Measurements from ENCODE around the gene CFAP91.

Gene CFAP91

GRCh38 chr3:119702530-119703527 lies at the start of gene CFAP91:
Gene CFAP91 (plus strand): TSS chr3:119703022. CDS start chr3:119703099, 77 bp downstream.
- DNase-seq (ENCODE audit: low spot score) = peak; percentile 98

- DNase-seq (ENCODE audit: low spot score) = no peak
Measured at GRCh38 chr3:119653876-119654275, 48.9 kb upstream of the CFAP91 start.

- no peak for DNase-seq (ENCODE audit: low spot score)
Measured at GRCh38 chr3:119657887-119658702, 44.7 kb upstream of the CFAP91 start.

GRCh38 chr3:119658994-119659393 lies 43.8 kb upstream of the CFAP91 start:
- no peak for DNase-seq (ENCODE audit: low spot score)

GRCh38 chr3:119659606-119660291 lies 43.1 kb upstream of the CFAP91 start:
- DNase-seq (ENCODE audit: low spot score) = no peak

- no peak for DNase-seq (ENCODE audit: low spot score)
Measured at GRCh38 chr3:119660474-119661440, 42.1 kb upstream of the CFAP91 start, which contains the start of gene POPDC2. Gene POPDC2 (minus strand): TSS chr3:119660589. CDS start chr3:119660423, 166 bp downstream.

- DNase-seq (ENCODE audit: low spot score) = no peak
Measured at GRCh38 chr3:119662604-119663373, 40.0 kb upstream of the CFAP91 start.

- DNase-seq (ENCODE audit: low spot score) = no peak
Measured at GRCh38 chr3:119663885-119664284, 38.9 kb upstream of the CFAP91 start.

- no peak for DNase-seq (ENCODE audit: low spot score)
Measured at GRCh38 chr3:119664370-119664769, 38.5 kb upstream of the CFAP91 start.

GRCh38 chr3:119664850-119665379 lies 37.9 kb upstream of the CFAP91 start:
- no peak for DNase-seq (ENCODE audit: low spot score)

- no peak for DNase-seq (ENCODE audit: low spot score)
Measured at GRCh38 chr3:119665954-119666559, 36.8 kb upstream of the CFAP91 start.

GRCh38 chr3:119669906-119670570 lies 32.8 kb upstream of the CFAP91 start:
- DNase-seq (ENCODE audit: low spot score) = no peak

GRCh38 chr3:119672776-119673175 lies 30.0 kb upstream of the CFAP91 start:
- DNase-seq (ENCODE audit: low spot score) = no peak

- no peak for DNase-seq (ENCODE audit: low spot score)
Measured at GRCh38 chr3:119673875-119674274, 28.9 kb upstream of the CFAP91 start.

GRCh38 chr3:119675188-119675874 lies 27.5 kb upstream of the CFAP91 start:
- no peak for DNase-seq (ENCODE audit: low spot score)

GRCh38 chr3:119676020-119676419 lies 26.8 kb upstream of the CFAP91 start:
- DNase-seq (ENCODE audit: low spot score) = no peak

GRCh38 chr3:119676771-119677640 lies 25.8 kb upstream of the CFAP91 start, which contains the start of gene COX17:
Gene COX17 (minus strand): TSS chr3:119677406. CDS start chr3:119677310, 96 bp downstream.
- peak; percentile 97 for DNase-seq (ENCODE audit: low spot score)
